GM18526 (cell line): ENCODE measurements around the gene NNAT.

Source experiments
- POLR2A ChIP-seq: IDR thresholded peaks from 3 replicates; pipeline ENCODE4 v1.6.1; 2011; ENCODE audit not compliant: insufficient read length; ENCODE audit errors: extremely low read depth

The NNAT gene

DNA sequence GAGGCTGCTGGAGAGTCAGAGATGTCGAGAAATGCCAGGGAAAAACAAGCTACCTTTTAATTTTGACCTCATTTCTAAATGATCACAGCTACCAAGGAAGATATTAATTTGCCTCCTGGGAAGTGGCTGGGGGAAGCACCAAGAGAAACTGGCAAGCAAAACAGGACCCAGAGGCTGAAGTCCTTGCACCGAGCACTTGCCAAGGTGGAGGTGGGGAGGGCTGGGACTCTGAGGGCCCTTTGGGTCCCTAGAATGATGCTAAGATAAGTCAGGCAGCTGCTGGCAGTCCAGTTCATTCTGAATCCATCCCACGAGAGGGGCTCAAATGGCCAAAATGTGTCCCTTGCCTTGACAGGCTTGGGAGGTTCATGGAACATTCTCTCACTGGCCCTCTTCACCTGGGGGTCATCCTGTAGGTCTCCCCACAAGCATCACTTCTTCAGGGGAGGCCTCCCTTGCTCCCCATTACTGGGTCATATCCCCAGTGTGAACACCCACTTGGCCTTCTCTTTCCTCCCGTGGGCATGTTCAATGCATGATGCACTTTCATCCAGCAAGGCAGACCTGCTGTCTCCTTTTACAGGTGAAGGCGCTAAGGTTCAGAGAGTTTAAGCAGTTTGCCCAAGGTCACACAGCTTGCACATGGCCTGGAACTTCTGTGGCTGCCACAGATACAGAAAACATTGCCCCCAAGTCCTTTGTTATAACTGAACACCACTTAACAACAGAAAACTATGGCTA is 45.7 kb downstream of the NNAT start:
- TF ChIP-seq POLR2A = no peak

DNA sequence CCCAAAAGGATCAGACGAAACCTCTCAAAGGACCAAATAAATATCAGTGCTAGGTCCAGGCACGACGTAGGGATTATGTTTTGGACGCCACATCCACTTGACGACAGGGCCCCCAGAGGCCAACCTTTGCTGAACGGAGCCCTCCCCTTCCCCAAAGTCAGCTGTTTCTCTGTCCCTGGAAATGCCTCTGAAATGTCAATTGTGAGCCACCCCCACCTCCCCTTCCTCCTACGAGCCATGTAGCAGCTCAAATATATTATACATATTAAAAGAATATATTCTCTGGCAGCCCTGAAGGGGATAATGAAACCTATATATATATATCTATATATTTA is 46.2 kb downstream of the NNAT start:
- TF ChIP-seq POLR2A = no peak

DNA sequence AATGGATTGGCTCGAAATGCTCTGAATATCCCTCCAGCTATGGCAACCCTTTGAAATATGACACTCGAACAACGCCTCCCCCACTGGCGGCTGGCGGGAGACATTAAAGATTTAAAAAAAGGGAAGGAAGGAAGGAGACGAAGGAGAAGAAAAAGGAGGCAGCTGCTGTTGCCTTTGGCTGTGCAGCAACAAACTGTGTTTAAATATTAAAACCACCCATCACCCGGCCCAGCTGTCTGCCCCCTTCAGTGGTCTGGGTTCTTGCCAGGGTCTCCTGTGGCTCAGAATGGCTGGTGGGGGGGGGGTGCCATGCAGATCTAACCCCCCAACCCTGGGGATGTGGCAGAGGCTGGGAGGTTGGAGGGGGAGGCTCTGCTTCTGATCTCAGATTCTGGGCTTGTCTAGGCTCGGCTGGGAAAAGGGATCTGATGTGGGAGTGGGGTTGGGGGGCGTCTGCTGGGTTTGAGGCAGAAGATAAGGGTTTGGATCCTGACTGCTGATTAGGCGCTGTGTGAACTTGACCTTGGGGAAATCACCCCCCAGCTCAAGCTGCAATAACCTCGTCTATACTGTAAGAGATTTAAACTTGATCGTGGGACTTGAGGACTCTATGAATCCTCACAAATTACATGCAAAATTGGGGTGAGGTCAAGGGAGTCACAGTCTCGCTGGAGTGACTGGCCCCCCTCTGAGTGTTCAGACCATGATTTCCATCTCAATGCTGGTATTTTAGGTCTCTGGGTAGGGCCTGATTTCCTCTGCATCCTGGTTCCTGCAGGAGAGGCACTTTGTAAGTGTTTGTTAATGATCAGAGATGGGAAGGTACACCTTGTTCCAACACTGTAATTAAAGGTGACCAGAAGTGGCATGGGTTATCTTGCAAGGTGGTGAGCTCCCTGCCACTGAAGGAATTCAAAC is 46.9 kb downstream of the NNAT start:
- TF ChIP-seq POLR2A = no peak

DNA sequence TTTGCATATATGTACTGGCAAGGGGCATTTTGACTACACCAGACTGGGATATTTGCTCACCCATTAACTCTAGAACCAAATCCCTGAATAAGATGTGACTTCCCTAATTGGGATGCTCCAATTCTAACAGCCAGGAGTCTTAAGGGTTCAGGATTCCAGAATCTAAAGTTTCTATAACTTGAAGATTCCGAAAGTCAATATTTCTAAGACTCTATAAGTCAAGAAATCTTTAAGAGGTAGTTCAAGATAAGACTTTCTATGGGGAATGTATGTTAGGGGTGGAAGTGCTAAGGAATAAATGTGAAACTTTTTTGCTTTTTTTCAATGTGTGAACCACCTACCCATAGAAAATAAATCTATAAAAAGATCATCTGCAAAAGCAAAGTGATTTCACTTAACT is 49.4 kb downstream of the NNAT start:
- no peak for TF ChIP-seq POLR2A

DNA sequence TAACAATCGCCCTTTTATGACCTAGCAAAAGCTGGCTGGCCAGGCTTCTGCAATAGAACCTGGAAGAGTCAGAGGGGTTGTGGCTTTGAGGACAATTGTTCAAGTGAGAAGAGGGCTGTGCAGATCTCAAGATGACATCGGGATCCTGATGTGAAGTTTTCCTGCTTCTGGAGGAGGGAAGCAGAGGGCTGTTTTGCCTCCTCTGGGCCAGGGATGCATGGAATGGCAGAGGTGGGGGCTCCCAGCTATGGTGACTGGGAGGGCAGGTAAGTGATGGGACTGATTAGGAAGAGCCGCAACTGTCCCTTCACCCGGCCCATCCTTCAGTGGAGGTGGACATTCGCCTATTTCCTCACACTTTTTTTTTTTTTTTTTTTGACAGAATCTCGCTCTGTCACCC is 50.0 kb downstream of the NNAT start:
- TF ChIP-seq POLR2A = no peak
